ACC112 (cell line): ENCODE data around the gene SMAD2.

Experiments
- H2AFZ ChIP-seq: fragments of 200-600 bp; sonication (generic); one replicate; pipeline ENCODE4 v1.6.0; 2017; ENCODE audit warnings: antibody characterized with exemption, low read length; ENCODE audit not compliant: unreplicated experiment
- H3K27ac ChIP-seq: fragments of 200-600 bp; sonication (generic); 2 replicates; pipeline ENCODE4 v1.5.1; 2014; ENCODE audit warnings: low read depth, mild to moderate bottlenecking, antibody characterized with exemption, low read length, moderate library complexity
- H3K27me3 ChIP-seq: fragments of 200-600 bp; sonication (generic); 2 replicates; pipeline ENCODE4 v1.6.1; 2014; ENCODE audit warnings: mild to moderate bottlenecking, antibody characterized with exemption, low read length, moderate library complexity, mixed read lengths; ENCODE audit not compliant: insufficient read depth
- H3K36me3 ChIP-seq: fragments of 200-600 bp; sonication (generic); 2 replicates; pipeline ENCODE4 v1.6.1; 2016; ENCODE audit warnings: mild to moderate bottlenecking, antibody characterized with exemption, low read length, moderate library complexity, mixed read lengths; ENCODE audit not compliant: insufficient read depth
- H3K4me1 ChIP-seq: fragments of 200-600 bp; sonication (generic); one replicate; pipeline ENCODE4 v1.6.1; 2016; ENCODE audit warnings: low read length, mixed read lengths; ENCODE audit not compliant: insufficient read depth, unreplicated experiment, control insufficient read depth
- H3K4me3 ChIP-seq: fragments of 200-600 bp; sonication (generic); 2 replicates; pipeline ENCODE4 v1.5.1; 2014; ENCODE audit warnings: mild to moderate bottlenecking, low read depth, low read length
- H3K79me2 ChIP-seq: fragments of 200-600 bp; sonication (generic); one replicate; pipeline ENCODE4 v1.6.0; 2016; ENCODE audit warnings: low read length; ENCODE audit not compliant: control insufficient read depth, unreplicated experiment, insufficient read depth

SMAD2 gene

DNA sequence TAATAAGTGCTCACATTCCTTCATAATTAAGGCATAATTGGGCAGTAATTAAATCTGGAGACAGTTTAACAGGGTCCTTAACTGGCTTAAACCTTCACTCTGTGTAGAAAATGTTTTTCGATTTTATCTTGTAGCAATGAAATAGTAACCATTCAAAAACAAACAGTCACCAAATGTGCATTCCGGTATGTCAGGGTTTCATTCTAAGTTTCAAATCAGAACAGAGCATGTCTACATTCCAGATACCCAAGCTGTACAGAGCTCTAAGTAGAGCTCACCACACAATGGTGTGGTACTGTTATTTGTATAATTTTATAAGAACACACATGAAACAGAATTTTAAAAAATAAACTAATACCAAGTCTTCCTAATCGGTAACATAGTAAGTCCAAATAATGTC, 52.6 kb downstream of the SMAD2 start:
- Histone ChIP-seq H3K79me2 (peaks cover 20% of the 10 kb centered on the region), H3K27ac (no peak overlapping the region), H2AFZ (no peak overlapping the region), H3K27me3 (no peaks in the 10 kb centered on the region), H3K4me3 (no peak overlapping the region), H3K4me1 (peaks cover 7% of the 10 kb centered on the region), H3K36me3 (peaks cover 10% of the 10 kb centered on the region; the same call in 1 of the 2 replicates)

DNA sequence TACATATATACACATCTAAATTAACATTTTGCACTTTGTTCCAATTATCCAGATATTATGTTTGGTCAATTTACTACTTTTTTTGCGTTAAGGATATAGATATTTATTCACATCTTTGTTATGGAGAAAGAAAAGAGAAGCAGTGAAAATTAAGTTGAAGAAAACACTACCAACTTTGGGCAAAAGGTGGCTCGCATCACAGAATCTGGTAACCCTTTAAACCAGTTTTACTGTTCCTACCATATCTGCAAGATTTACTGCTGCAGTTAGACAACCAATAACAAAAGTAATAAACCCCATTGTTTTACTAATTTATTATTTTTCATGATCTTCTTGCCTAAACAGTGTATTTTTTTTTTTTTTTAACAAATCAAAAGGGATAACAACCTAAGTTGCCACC, 53.6 kb downstream of the SMAD2 start:
- no peaks in the 10 kb centered on the region for H3K4me1 ChIP-seq
- H3K79me2 ChIP-seq = peaks cover 25% of the 10 kb centered on the region
- H2AFZ ChIP-seq = no peak overlapping the region
- H3K36me3 ChIP-seq = peaks cover 10% of the 10 kb centered on the region; the same call in 1 of the 2 replicates
- no peak overlapping the region for H3K27ac ChIP-seq
- H3K4me3 ChIP-seq = no peak overlapping the region
- no peaks in the 10 kb centered on the region for H3K27me3 ChIP-seq

DNA sequence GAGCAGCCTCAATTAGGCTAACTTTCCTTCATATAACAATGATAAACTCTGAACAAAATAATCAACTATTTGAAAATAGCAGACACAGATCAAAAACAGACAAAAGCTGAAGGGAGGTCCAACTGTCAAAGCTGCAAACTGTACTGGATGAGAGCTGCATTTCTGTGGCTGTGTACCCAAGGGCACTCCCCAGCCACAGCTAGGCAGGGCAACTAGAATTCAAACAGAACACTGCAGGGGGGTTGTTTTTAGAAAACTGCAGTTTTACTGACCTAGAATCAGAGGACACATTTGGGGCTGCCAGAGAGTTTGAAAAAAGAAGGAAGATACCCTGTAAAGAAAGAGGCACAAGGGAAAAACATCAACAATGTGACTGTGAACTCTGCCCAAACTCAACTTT, 56.8 kb downstream of the SMAD2 start:
- peaks cover 6% of the 10 kb centered on the region for H3K4me1 ChIP-seq
- no peaks in the 10 kb centered on the region for H3K27me3 ChIP-seq
- H3K4me3 ChIP-seq = no peak overlapping the region
- H3K36me3 ChIP-seq = peaks cover 5% of the 10 kb centered on the region; the same call in 1 of the 2 replicates
- no peak overlapping the region for H3K27ac ChIP-seq
- no peak overlapping the region for H2AFZ ChIP-seq
- H3K79me2 ChIP-seq = peaks cover 22% of the 10 kb centered on the region

DNA sequence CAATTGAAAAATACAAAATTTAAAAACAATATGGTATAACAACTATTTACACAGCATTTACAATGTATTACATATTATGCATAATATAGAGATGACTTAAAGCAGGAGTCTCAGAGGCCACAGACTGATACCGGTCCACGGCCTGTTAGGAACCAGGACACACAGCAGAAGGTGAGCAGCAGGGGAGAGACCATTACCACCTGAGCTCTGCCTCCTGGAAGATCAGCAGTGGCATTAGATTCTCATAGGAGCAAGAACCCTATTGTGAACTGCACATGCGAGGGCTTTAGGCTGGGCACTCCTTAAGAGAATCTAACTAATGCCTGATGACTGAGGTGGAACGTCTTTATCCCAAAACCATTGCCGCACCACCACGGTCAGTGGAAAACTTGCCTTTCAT, 58.0 kb downstream of the SMAD2 start:
- Histone ChIP-seq H3K79me2 (peaks cover 22% of the 10 kb centered on the region), H3K4me1 (peaks cover 6% of the 10 kb centered on the region), H3K4me3 (no peak overlapping the region), H2AFZ (no peak overlapping the region), H3K36me3 (peaks cover 8% of the 10 kb centered on the region; the same call in 1 of the 2 replicates), H3K27ac (no peak overlapping the region), H3K27me3 (no peaks in the 10 kb centered on the region)

DNA sequence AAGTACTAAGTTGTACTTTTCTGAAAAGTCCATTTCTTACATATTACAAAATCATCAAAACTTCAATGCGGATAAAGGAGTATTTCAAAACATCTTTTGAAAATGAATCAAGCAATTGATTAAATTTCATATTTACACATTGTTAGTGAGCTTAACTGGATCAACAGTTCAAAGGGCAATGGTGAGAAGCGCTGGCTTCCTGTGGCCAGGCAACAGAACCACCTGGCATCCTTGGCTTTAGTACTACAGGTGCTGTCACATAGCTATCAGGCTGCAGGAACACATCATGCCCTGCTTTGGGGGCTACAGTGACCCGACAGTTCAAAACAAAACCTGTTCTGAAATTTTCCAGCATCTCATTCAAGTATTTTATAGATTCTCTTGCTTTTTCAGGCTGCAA, 59.2 kb downstream of the SMAD2 start:
- H3K27ac ChIP-seq = no peak overlapping the region
- H3K36me3 ChIP-seq = peaks cover 8% of the 10 kb centered on the region; the same call in 1 of the 2 replicates
- H2AFZ ChIP-seq = no peak overlapping the region
- no peak overlapping the region for H3K4me3 ChIP-seq
- peaks cover 22% of the 10 kb centered on the region for H3K79me2 ChIP-seq
- peaks cover 6% of the 10 kb centered on the region for H3K4me1 ChIP-seq
- H3K27me3 ChIP-seq = no peaks in the 10 kb centered on the region

DNA sequence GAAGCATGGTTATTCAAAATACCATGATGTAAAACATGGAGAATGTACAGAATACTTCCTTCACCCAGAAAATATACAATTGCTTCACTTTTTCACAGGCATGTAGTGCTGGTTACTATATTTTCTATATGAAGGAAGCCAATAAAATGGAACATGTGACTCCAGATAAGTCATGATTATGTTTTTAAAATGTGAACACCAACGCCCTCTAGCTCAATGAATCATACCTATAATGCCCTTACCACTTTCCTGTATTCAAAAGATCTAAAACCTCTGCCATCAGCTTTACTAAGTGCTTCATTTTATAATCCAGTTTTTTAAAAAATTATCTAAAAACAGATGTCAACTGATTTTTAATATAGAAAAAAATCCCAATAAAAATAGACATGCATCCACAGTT, 59.9 kb downstream of the SMAD2 start:
- Histone ChIP-seq H3K4me1 (peaks cover 6% of the 10 kb centered on the region), H3K4me3 (no peak overlapping the region), H3K79me2 (peaks cover 20% of the 10 kb centered on the region), H2AFZ (no peak overlapping the region), H3K27me3 (no peaks in the 10 kb centered on the region), H3K36me3 (peaks cover 8% of the 10 kb centered on the region; the same call in 1 of the 2 replicates), H3K27ac (no peak overlapping the region)

DNA sequence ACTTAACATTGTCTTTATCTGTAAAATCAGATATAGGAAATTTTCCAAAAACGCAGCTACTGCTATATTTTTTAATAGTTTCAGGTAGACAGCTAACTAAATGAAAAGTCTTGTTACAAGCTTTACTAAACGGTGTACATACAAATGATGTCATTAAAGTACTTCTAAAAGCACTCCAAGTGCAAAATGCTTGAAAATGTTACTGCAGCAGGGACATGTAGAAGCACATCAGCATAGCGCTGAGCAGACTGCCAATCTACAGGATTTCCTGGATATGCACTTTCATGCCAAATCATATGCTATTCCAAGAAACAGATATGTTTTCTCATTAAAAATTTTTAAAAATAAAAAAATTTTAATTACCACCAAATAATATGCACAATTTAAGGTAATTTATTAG, 61.7 kb downstream of the SMAD2 start:
- Histone ChIP-seq H2AFZ (no peak overlapping the region), H3K27me3 (no peaks in the 10 kb centered on the region), H3K36me3 (peaks cover 19% of the 10 kb centered on the region), H3K4me3 (no peak overlapping the region), H3K4me1 (peaks cover 6% of the 10 kb centered on the region), H3K27ac (no peak overlapping the region), H3K79me2 (peaks cover 10% of the 10 kb centered on the region)

DNA sequence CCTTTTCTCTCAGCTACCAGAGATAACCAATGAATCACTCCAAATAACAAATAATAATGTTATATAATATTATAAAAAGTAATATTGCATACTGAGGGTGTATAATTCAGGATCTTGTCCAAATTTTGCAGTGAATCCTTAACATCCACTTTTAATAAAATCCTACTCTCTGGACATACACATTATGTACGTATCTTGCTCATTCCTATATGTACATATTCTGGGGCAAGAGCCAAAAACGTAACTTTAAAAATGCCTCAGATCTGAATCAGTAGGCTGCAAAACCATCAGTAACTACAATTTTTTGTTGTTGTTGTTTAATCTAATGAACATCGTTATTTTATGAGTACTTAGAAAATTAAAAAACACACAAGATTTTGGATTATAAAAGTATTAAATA, 65.3 kb downstream of the SMAD2 start:
- Histone ChIP-seq H3K36me3 (peaks cover 36% of the 10 kb centered on the region), H3K4me1 (no peaks in the 10 kb centered on the region), H2AFZ (no peak overlapping the region), H3K27ac (no peak overlapping the region), H3K4me3 (no peak overlapping the region), H3K79me2 (peaks cover under 1% of the 10 kb centered on the region), H3K27me3 (no peaks in the 10 kb centered on the region)

DNA sequence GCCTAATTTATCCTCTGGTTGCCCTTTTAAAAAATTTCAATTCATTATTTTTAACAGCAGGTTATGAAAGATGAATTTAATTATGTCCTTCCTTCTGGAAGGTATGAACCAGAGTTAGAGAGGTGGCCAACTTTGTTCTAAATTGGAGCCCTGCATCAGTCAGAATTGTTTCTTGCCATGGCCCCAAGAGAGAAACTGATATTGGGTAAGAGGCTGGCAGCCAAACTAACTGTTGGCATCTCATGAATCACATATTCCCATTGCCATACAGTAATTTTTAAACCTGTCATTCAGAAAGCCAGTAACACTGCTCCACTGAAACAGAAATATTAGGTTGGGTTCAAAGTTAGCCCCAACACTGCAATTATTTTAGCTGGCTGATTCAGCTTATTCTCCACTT, 67.4 kb downstream of the SMAD2 start:
- H3K36me3 ChIP-seq = peaks cover 50% of the 10 kb centered on the region
- H2AFZ ChIP-seq = no peak overlapping the region
- H3K4me3 ChIP-seq = no peak overlapping the region
- no peaks in the 10 kb centered on the region for H3K4me1 ChIP-seq
- H3K27ac ChIP-seq = no peak overlapping the region
- no peaks in the 10 kb centered on the region for H3K27me3 ChIP-seq
- H3K79me2 ChIP-seq = no peaks in the 10 kb centered on the region

DNA sequence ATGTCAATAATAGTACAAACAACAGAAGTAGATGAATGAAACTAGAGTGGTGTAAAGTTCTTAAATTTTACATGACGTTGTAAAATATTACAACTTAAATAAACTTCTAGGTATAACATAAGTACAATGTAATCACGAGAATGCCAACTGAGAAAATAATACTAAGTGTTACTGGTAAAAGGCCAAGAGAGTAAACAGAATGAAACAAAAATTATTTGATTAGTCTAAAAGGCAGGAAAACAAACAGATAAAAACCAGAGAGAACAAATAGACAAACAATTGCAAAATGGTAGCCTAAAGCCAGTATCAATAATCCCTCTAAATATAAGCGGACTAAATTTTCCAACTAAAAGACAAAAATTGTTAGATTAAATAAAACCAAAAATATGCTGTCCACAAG, 71.9 kb downstream of the SMAD2 start:
- Histone ChIP-seq H3K4me3 (no peak overlapping the region), H3K4me1 (no peaks in the 10 kb centered on the region), H3K79me2 (no peaks in the 10 kb centered on the region), H3K27me3 (no peaks in the 10 kb centered on the region), H3K27ac (no peak overlapping the region), H3K36me3 (peaks cover 61% of the 10 kb centered on the region), H2AFZ (no peak overlapping the region)

DNA sequence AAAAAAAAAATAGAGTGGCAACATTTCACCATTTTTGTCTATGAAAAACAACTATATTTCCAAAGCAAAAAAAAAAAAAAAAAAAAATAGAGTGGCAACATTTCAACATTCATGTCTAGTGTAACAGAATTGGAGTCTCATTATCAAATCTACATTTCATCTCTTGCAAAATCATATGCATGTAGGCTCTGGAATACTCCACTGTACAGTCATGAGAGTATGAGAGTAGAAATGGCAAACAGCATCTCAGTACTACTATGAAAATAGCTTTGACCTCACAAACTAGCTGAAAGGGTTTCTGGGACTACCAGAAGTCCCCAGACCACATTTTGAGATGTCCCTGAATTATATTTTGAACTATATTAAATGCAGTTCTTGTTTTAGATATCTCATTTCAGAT, 82.8 kb downstream of the SMAD2 start:
- no peak overlapping the region for H2AFZ ChIP-seq
- no peak overlapping the region for H3K27ac ChIP-seq
- no peak overlapping the region for H3K4me3 ChIP-seq
- no peaks in the 10 kb centered on the region for H3K79me2 ChIP-seq
- peaks cover 16% of the 10 kb centered on the region for H3K36me3 ChIP-seq
- H3K27me3 ChIP-seq = no peaks in the 10 kb centered on the region
- H3K4me1 ChIP-seq = no peaks in the 10 kb centered on the region
